HG02970 (cell line): ENCODE data around the gene MARCO.
"Not testable (repeated sequence)": the region's sequence is repeated elsewhere in the genome, so short reads cannot be mapped to it uniquely, and the experiment has no call there.

ENCODE experiments used
- ATAC-seq: cut with Tn5 transposase; IDR thresholded peaks from one replicate; pipeline ENCODE4 v1.9.1; 2021; ENCODE audit warnings: mild to moderate bottlenecking, moderate library complexity, moderate number of reproducible peaks; ENCODE audit not compliant: unreplicated experiment, low FRiP score

Gene MARCO

GRCh38 chr2:118994778-118995177 is 52.8 kb downstream of the MARCO start:
- ATAC-seq, result no peak

- not testable (repeated sequence) for ATAC-seq
These were observed 61.9 kb downstream of the MARCO start for GRCh38 chr2:119003856-119004255.

- ATAC-seq, result no peak
These were observed 62.6 kb downstream of the MARCO start for GRCh38 chr2:119004602-119005001.

GRCh38 chr2:119005051-119005450 is 63.1 kb downstream of the MARCO start:
- ATAC-seq, result no peak

- ATAC-seq, result no peak
These were observed 63.6 kb downstream of the MARCO start for GRCh38 chr2:119005555-119005954.

- ATAC-seq, result no peak
These were observed 64.4 kb downstream of the MARCO start for GRCh38 chr2:119006441-119006840.

GRCh38 chr2:119008108-119008507 is 66.1 kb downstream of the MARCO start:
- no peak for ATAC-seq

- no peak for ATAC-seq
These were observed 67.1 kb downstream of the MARCO start for GRCh38 chr2:119009110-119009509.

GRCh38 chr2:119010336-119010735 is 68.3 kb downstream of the MARCO start:
- no peak for ATAC-seq

GRCh38 chr2:119011162-119011909 is 69.3 kb downstream of the MARCO start:
- ATAC-seq, result no peak

- ATAC-seq, result no peak
These were observed 69.9 kb downstream of the MARCO start for GRCh38 chr2:119011910-119012209.

- ATAC-seq, result no peak
These were observed 70.6 kb downstream of the MARCO start for GRCh38 chr2:119012345-119013301.

GRCh38 chr2:119013671-119014070 is 71.7 kb downstream of the MARCO start:
- no peak for ATAC-seq

GRCh38 chr2:119015845-119016244 is 73.9 kb downstream of the MARCO start:
- no peak for ATAC-seq

GRCh38 chr2:119019521-119019920 is 77.5 kb downstream of the MARCO start:
- no peak for ATAC-seq

- ATAC-seq, result no peak
These were observed 80.7 kb downstream of the MARCO start for GRCh38 chr2:119022678-119023077.

- ATAC-seq, result no peak
These were observed 81.5 kb downstream of the MARCO start for GRCh38 chr2:119023534-119023933.

- no peak for ATAC-seq
These were observed 82.2 kb downstream of the MARCO start for GRCh38 chr2:119024152-119024551.

GRCh38 chr2:119024568-119024967 is 82.6 kb downstream of the MARCO start:
- no peak for ATAC-seq

GRCh38 chr2:119025013-119025412 is 83.0 kb downstream of the MARCO start:
- no peak for ATAC-seq

- no peak for ATAC-seq
These were observed 83.9 kb downstream of the MARCO start for GRCh38 chr2:119025762-119026351.
